ENCODE data around the gene VPS18.

Gene VPS18

GRCh38 chr15:40918799-40919392 is 24.6 kb downstream of the VPS18 start:
- H3K27ac ChIP-seq (ENCODE audit: low read depth, low read length): no peak overlapping the region
- peaks cover 13% of the 10 kb centered on the region for H3K27me3 ChIP-seq (ENCODE audit: insufficient read depth, low read length)
- peaks cover 0 to 9% of the 10 kb centered on the region in 2 experiments for H3K4me1 ChIP-seq (ENCODE audit: control insufficient read depth in 1 of 2, insufficient read depth in 2 of 2, low read length in 2 of 2)
- H3K79me2 ChIP-seq (ENCODE audit: control insufficient read depth, insufficient read depth, low read length, poor library complexity): no peaks in the 10 kb centered on the region
- no peak overlapping the region for H4K8ac ChIP-seq (ENCODE audit: low read depth, low read length)
- H3K4me3 ChIP-seq (ENCODE audit: low read depth, low read length): no peak overlapping the region
- no CpG with 5 or more reads among the region's 19 CpGs for WGBS (ENCODE audit: extremely low coverage, insufficient coverage, insufficient read length)
- no peak overlapping the region for H4K12ac ChIP-seq (ENCODE audit: low read depth, low read length)
- H4K91ac ChIP-seq (ENCODE audit: low read depth, low read length): no peak overlapping the region
- no peak overlapping the region for H3K4ac ChIP-seq (ENCODE audit: low read depth, low read length)
- H2AK5ac ChIP-seq (ENCODE audit: low read length): no peak overlapping the region
- no peak overlapping the region for H2BK5ac ChIP-seq (ENCODE audit: low read depth, low read length, poor library complexity)
- H3K9ac ChIP-seq (ENCODE audit: low read length): no peak overlapping the region
- H3K9me3 ChIP-seq (ENCODE audit: insufficient read depth, low read depth, low read length): peaks cover 6% of the 10 kb centered on the region
- no peak overlapping the region for H3K23ac ChIP-seq (ENCODE audit: low read length)
- H3K4me2 ChIP-seq (ENCODE audit: low read length): no peak overlapping the region
- H3K14ac ChIP-seq (ENCODE audit: low read length): no peak overlapping the region
- H2BK12ac ChIP-seq (ENCODE audit: low read length): no peak overlapping the region
- no peaks in the 10 kb centered on the region for H3K36me3 ChIP-seq (ENCODE audit: control insufficient read depth in 1 of 2, insufficient read depth in 2 of 2, low read length in 2 of 2)
- no peaks in the 10 kb centered on the region for H3K79me1 ChIP-seq (ENCODE audit: low read length)
- H2AFZ ChIP-seq (ENCODE audit: insufficient read depth, low read length, poor library complexity): no peak overlapping the region
- H2BK120ac ChIP-seq (ENCODE audit: insufficient read depth, low read length, poor library complexity): no peak overlapping the region
- no peak for DNase-seq
- no peak overlapping the region for H3K18ac ChIP-seq (ENCODE audit: low read length)

- no peak overlapping the region for H3K9ac ChIP-seq (ENCODE audit: low read length)
These were observed 27.8 kb downstream of the VPS18 start for GRCh38 chr15:40921949-40922607.

GRCh38 chr15:40922608-40923005 is 28.4 kb downstream of the VPS18 start:
- Histone ChIP-seq H2AFZ (ENCODE audit: insufficient read depth, low read length, poor library complexity) (no peak overlapping the region), H4K8ac (ENCODE audit: low read depth, low read length) (no peak overlapping the region), H3K79me1 (ENCODE audit: low read length) (no peaks in the 10 kb centered on the region), H3K4me1 (ENCODE audit: control insufficient read depth in 1 of 2, insufficient read depth in 2 of 2, low read length in 2 of 2) (peaks cover 5 to 16% of the 10 kb centered on the region in 2 experiments), H2BK5ac (ENCODE audit: low read depth, low read length, poor library complexity) (no peak overlapping the region), H3K27ac (ENCODE audit: low read depth, low read length) (no peak overlapping the region), H3K79me2 (ENCODE audit: control insufficient read depth, insufficient read depth, low read length, poor library complexity) (no peaks in the 10 kb centered on the region), H2BK120ac (ENCODE audit: insufficient read depth, low read length, poor library complexity) (no peak overlapping the region), H2BK12ac (ENCODE audit: low read length) (no peak overlapping the region), H3K36me3 (ENCODE audit: control insufficient read depth in 1 of 2, insufficient read depth in 2 of 2, low read length in 2 of 2) (no peaks in the 10 kb centered on the region), H3K9ac (ENCODE audit: low read length) (no peak overlapping the region), H3K9me3 (ENCODE audit: insufficient read depth, low read depth, low read length) (peaks cover 5% of the 10 kb centered on the region), H3K23ac (ENCODE audit: low read length) (no peak overlapping the region), H3K18ac (ENCODE audit: low read length) (no peak overlapping the region), H4K91ac (ENCODE audit: low read depth, low read length) (no peak overlapping the region), H3K4me2 (ENCODE audit: low read length) (no peak overlapping the region), H3K4ac (ENCODE audit: low read depth, low read length) (no peak overlapping the region), H3K4me3 (ENCODE audit: low read depth, low read length) (no peak overlapping the region), H3K27me3 (ENCODE audit: insufficient read depth, low read length) (peaks cover 47% of the 10 kb centered on the region), H2AK5ac (ENCODE audit: low read length) (no peak overlapping the region), H3K14ac (ENCODE audit: low read length) (no peak overlapping the region), H4K12ac (ENCODE audit: low read depth, low read length) (no peak overlapping the region)
- DNase-seq: no peak
- no CpG with 5 or more reads among the region's 10 CpGs for WGBS (ENCODE audit: extremely low coverage, insufficient coverage, insufficient read length)

More at GRCh38 chr15:40921949-40922607, 27.8 kb downstream of the VPS18 start:
- H2BK120ac ChIP-seq (ENCODE audit: insufficient read depth, low read length, poor library complexity): no peak overlapping the region
- H3K4me1 ChIP-seq (ENCODE audit: control insufficient read depth in 1 of 2, insufficient read depth in 2 of 2, low read length in 2 of 2): peaks cover 5 to 16% of the 10 kb centered on the region in 2 experiments
- H4K8ac ChIP-seq (ENCODE audit: low read depth, low read length): no peak overlapping the region
- H3K79me2 ChIP-seq (ENCODE audit: control insufficient read depth, insufficient read depth, low read length, poor library complexity): no peaks in the 10 kb centered on the region
- no peak overlapping the region for H3K4ac ChIP-seq (ENCODE audit: low read depth, low read length)
- H3K18ac ChIP-seq (ENCODE audit: low read length): no peak overlapping the region
- no peak overlapping the region for H4K12ac ChIP-seq (ENCODE audit: low read depth, low read length)
- H3K4me2 ChIP-seq (ENCODE audit: low read length): no peak overlapping the region
- no peak for DNase-seq
- H4K91ac ChIP-seq (ENCODE audit: low read depth, low read length): no peak overlapping the region
- no peaks in the 10 kb centered on the region for H3K36me3 ChIP-seq (ENCODE audit: control insufficient read depth in 1 of 2, insufficient read depth in 2 of 2, low read length in 2 of 2)
- no peak overlapping the region for H2BK12ac ChIP-seq (ENCODE audit: low read length)
- H3K27ac ChIP-seq (ENCODE audit: low read depth, low read length): no peak overlapping the region
- H3K4me3 ChIP-seq (ENCODE audit: low read depth, low read length): no peak overlapping the region
- H3K27me3 ChIP-seq (ENCODE audit: insufficient read depth, low read length): peaks cover 42% of the 10 kb centered on the region
- no CpG with 5 or more reads among the region's 5 CpGs for WGBS (ENCODE audit: extremely low coverage, insufficient coverage, insufficient read length)
- peaks cover 5% of the 10 kb centered on the region for H3K9me3 ChIP-seq (ENCODE audit: insufficient read depth, low read depth, low read length)
- H2AK5ac ChIP-seq (ENCODE audit: low read length): no peak overlapping the region
- no peaks in the 10 kb centered on the region for H3K79me1 ChIP-seq (ENCODE audit: low read length)
- no peak overlapping the region for H3K14ac ChIP-seq (ENCODE audit: low read length)
- no peak overlapping the region for H3K23ac ChIP-seq (ENCODE audit: low read length)
- H2AFZ ChIP-seq (ENCODE audit: insufficient read depth, low read length, poor library complexity): no peak overlapping the region
- no peak overlapping the region for H2BK5ac ChIP-seq (ENCODE audit: low read depth, low read length, poor library complexity)

GRCh38 chr15:40923551-40923950 is 29.3 kb downstream of the VPS18 start:
- no peak for DNase-seq
- Histone ChIP-seq H3K79me1 (ENCODE audit: low read length) (no peaks in the 10 kb centered on the region), H2AK5ac (ENCODE audit: low read length) (no peak overlapping the region), H3K36me3 (ENCODE audit: control insufficient read depth in 1 of 2, insufficient read depth in 2 of 2, low read length in 2 of 2) (no peaks in the 10 kb centered on the region), H2BK12ac (ENCODE audit: low read length) (no peak overlapping the region), H3K4me3 (ENCODE audit: low read depth, low read length) (no peak overlapping the region), H4K8ac (ENCODE audit: low read depth, low read length) (no peak overlapping the region), H3K4ac (ENCODE audit: low read depth, low read length) (no peak overlapping the region), H2BK120ac (ENCODE audit: insufficient read depth, low read length, poor library complexity) (no peak overlapping the region), H4K12ac (ENCODE audit: low read depth, low read length) (no peak overlapping the region), H3K14ac (ENCODE audit: low read length) (no peak overlapping the region), H3K27me3 (ENCODE audit: insufficient read depth, low read length) (peaks cover 56% of the 10 kb centered on the region), H4K91ac (ENCODE audit: low read depth, low read length) (no peak overlapping the region), H2AFZ (ENCODE audit: insufficient read depth, low read length, poor library complexity) (no peak overlapping the region), H3K4me1 (ENCODE audit: control insufficient read depth in 1 of 2, insufficient read depth in 2 of 2, low read length in 2 of 2) (peaks cover 7 to 22% of the 10 kb centered on the region in 2 experiments), H3K4me2 (ENCODE audit: low read length) (no peak overlapping the region), H3K9me3 (ENCODE audit: insufficient read depth, low read depth, low read length) (peaks cover 5% of the 10 kb centered on the region), H2BK5ac (ENCODE audit: low read depth, low read length, poor library complexity) (no peak overlapping the region), H3K27ac (ENCODE audit: low read depth, low read length) (no peak overlapping the region), H3K18ac (ENCODE audit: low read length) (no peak overlapping the region), H3K23ac (ENCODE audit: low read length) (no peak overlapping the region), H3K9ac (ENCODE audit: low read length) (no peak overlapping the region), H3K79me2 (ENCODE audit: control insufficient read depth, insufficient read depth, low read length, poor library complexity) (no peaks in the 10 kb centered on the region)
- whole genome bisulfite sequencing (ENCODE audit: extremely low coverage, insufficient coverage, insufficient read length): no CpG with 5 or more reads among the region's 9 CpGs
